Globus pallidus (tissue), 1 donor: Measurements from ENCODE around the gene P2RY2.

ENCODE experiments used
- DNase-seq: peaks from one replicate; pipeline ENCODE4 v3.0.0-alpha.2; 2015; ENCODE audit warnings: low spot score

P2RY2 gene

DNA sequence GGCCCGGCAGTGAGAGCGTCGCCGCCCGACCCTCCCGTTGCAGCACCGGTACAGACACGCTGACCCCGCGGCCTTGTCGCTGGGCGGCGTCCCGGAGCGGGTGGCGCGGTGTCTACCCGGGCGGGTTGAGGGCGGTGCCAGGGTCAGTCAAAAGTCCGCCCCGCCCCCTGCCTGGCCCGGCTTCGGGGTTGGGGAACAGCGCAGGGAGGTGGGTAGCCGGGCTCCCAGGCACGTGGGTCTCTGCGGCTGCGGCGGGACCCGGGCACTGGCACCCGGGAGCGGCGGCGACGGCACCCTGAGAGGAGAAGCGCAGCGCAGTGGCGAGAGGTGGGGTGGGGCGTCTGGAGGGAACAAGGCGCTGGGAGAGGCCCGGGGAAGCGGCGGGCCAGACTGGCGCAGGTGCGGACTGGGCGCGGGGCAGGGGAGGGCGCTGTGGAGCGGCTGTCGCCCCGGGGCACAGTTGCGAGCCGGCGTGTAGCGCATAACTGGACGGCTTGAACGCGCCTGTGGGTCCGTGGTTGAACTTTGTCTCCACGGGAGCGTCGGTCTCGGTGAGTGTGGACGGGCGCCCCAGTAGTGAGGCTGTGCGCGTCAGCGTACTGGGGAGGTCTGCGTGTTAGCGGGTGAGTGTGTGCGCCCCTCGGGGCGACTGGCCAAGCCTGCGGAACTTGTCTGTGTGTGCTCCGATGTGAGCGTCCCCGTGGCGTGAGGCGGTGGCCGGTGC is at the start of gene P2RY2:
Gene P2RY2 (plus strand): TSS at position 176 of the 724 bp plus-strand sequence. CDS start 15,879 bp downstream, outside the sequence.
- DNase-seq, result no peak

DNA sequence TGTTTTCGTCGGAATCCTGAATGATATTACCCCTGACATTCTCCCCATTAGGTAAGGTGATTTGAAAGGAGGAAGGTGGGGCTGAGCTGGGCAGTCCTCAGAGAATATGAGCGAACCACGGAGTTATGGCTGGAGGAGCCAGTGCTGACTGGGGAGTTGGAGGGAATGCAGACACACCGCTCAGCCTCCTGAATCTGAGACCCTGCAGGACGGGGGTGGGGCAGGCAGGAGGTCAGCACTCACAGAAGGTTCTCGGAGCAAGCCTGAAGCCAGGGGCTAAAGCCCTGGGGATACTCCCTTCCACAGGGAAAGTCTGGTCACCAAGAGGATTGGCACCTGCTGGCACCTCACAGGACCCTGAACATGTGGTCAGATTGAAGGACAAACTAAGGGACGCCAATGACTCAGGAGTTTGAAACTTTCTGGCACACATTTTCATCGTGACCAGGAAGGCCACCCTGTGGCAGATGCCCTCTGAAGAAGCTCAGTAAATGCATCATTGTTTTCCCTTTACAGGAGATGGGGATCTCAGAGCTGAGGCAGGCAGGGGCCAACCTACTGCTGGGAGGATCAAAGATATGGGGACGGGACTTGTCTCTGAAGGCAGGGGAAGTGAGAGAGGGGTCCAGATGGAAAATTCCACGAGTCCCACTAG is 49.0 kb upstream of the P2RY2 start:
- DNase-seq, result no peak

DNA sequence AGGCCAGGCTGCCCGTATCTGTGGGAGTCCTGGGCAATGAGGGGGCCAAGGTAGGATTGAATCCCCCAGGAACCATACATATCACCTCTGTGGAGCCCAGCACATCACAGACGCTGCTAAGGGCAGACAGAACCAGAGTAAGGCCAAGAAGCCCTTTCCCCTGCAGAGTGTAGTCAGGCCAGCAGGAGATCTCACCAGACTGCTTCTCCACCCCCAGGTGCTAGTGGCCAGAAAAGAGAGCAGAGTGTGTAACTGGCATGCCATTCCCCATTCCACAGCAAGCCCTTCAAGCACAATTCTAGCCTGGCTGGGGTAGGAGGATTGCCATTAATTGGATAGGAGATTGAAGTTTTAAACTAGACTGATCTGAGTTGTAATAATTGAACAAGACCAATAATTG is 47.9 kb upstream of the P2RY2 start:
- DNase-seq, result no peak

DNA sequence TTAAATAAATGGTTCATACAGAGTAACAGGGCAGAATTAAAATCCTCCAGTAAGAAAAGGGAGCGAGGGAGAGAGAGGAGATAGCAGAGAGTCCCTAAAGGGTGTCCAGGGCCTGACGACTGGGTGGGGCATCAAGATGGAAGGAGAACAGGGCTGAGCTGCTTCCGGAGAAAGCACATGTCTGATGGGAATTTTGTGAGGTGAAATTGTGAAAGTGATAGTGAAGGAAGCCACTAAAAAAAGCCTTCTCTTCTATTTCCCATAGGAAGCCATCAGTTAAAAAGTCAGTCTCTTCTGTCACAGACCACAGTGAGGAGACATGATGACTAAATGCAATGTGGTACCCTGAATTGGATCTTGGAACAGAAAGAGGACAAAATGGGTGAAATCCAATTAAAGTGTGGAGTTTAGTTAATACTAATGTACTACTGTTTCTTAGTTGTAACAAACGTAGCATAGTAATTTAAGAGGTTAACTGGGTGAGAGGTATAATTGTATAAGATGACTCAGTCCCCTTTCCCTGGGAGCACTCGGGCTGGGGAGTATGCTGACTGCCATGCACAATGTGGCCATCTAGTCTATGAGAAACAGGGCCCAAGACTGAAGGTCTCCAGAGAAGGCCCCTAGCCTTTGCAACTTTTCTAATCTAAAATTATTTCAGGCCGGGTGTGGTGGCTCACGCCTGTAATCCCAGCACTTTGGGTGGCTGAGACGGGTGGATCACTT is 46.5 kb upstream of the P2RY2 start:
- no peak for DNase-seq

GRCh38 chr11:73172992-73173656 is 45.0 kb upstream of the P2RY2 start:
- no peak for DNase-seq

DNA sequence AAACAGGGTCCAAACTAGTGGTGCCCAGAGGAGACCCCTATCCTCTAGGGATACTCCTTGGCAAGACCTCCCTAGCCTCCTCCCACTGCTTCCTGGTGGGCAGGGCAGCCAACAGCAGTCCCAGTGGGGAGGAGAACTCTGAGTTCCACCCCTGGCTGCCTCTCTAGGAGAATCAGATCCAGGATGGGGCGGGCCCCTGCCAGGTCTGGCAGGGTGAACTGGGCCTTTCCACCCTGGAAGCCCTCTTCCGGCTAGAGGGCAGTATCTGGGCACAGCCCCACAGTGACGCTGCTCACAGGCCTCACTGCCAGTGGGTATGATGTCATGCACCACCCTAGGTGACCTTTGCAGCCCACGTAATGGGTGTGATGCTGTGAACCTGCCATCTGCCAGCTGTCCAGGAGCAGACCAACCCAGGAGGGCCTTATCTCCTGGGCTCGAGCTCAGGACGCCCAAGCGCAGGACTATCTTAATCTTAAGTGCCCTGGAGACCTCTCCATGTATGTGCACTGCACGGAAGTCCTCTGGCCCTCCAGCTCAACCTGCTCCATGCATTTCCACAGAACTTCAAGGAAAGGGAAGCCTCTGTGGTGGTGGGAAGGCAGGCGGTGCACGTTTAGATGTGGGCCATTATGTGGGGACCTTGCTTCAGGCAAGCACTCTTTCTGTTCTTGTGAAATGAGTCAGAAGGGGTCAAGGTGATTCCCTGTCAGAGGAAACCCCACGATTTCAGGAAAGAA is 44.2 kb upstream of the P2RY2 start:
- no peak for DNase-seq

- no peak for DNase-seq
Measured at GRCh38 chr11:73174495-73174791, 43.6 kb upstream of the P2RY2 start.

GRCh38 chr11:73175551-73176144 is 42.4 kb upstream of the P2RY2 start:
- DNase-seq, result no peak

DNA sequence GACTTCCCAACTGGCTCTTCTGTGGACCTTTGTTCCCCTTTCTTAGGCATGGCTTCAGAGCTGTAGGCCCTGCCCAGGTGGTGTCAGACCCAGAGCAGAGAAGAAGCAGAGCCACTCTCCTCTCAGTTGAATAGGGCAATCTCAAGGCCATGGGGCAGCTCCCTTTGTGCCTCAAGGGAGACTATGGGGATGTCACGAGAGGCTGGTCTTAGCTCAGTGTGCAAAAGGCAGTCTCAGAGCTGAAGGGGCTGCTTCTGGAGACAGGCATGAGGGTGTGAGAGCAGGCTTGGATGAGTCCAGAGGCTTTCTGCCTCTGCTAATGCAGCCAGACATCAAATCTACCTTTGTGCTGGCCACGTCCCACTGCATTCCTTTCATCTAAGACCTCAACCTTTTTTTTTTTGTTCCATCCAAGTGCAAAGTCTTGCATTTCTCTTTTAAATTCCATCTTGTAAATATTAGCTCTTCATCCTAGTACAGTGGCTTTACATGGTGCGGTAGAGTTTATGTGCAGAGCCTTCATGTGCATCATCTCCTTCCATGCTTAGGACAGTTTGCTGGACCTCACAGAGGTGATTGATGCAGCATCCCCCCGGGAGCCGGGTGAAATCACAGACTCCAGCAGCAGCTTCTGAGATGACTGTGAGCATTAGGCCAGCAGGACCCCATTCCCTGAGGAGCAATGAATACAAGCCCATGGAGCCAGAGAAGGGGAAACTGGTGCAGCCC is 41.8 kb upstream of the P2RY2 start:
- DNase-seq, result no peak

- no peak for DNase-seq
Measured at GRCh38 chr11:73176874-73177155, 41.3 kb upstream of the P2RY2 start.

- peak; percentile 60 for DNase-seq
Measured at GRCh38 chr11:73177380-73177777, 40.7 kb upstream of the P2RY2 start.

- DNase-seq, result peak; percentile 83
Measured at GRCh38 chr11:73177778-73178539, 40.1 kb upstream of the P2RY2 start.

DNA sequence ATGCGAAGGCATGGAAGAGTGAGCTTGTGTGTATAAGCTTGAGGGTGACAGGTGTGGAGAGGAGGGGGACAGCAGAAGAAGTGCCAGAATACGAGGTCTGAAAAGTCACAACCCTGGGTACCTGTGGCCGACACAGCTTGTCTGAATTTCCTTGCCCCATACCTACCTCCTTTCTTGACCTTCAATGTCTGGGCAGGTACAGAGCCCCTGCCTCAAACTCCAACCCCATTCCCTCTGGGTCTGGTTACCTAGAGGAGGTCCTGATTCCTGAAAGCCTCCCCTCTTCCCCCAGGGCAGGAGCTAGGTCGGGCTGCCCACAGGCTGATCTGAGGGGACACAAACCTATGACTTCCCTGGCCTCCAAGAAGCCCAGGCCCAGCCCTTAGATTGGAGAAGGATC is 39.4 kb upstream of the P2RY2 start:
- no peak for DNase-seq

DNA sequence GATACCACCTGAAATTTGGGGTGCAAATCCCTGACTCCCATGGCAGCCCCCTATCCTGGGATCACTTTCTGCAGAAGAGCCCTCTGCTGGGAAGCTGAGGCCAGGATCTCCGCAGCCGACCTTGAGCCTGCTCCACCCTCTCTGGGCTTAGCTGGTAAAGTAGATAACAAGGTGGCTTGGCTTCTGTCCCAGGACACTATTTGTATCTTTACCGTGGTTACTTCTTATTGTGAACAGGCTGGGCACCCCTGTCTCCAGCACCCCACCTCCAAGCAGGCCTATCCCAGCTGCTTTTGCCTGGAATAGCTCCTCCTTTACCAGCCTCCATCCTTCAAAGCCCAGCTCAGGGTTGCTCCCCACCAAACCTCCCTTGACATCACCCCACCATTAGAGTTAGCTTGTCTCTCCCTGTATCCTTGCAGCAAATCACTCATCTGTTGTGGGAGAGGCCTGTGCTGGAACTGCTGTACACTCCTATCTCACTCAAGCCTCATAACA is 35.2 kb upstream of the P2RY2 start:
- no peak for DNase-seq

DNA sequence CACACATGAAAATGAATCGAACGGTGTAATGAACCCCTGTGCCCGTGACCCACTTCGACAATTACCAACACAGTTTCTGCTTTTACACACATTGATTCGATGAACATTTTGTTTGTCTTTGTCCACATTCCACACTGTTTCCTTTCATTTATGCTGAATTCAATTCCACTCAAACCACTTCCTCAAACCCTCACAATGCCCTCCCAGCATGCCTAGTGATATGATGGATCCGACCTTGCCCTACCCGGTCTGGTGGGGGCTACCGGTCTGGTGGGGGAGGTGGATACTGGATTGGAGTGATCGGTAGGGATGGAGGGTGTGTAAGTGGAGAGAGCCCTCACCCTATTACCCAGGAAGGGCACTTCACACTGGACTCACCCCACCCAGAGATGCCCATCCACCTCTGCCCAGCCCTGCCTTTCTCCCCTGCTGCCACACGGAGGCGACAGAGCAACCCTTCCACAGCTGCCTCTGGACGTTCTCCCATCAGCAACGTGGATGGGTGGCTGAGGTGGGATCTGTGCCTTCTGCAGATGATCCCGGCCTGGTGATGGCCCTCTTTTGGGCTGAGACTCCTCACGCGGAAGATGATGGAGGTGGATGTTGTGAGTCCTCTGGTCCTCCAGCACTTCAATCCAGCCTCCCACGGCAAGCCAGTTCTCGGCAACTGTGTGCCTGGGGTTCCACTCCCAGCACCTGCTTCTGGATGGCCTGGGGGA is 33.0 kb upstream of the P2RY2 start:
- peak; percentile 42 for DNase-seq

DNA sequence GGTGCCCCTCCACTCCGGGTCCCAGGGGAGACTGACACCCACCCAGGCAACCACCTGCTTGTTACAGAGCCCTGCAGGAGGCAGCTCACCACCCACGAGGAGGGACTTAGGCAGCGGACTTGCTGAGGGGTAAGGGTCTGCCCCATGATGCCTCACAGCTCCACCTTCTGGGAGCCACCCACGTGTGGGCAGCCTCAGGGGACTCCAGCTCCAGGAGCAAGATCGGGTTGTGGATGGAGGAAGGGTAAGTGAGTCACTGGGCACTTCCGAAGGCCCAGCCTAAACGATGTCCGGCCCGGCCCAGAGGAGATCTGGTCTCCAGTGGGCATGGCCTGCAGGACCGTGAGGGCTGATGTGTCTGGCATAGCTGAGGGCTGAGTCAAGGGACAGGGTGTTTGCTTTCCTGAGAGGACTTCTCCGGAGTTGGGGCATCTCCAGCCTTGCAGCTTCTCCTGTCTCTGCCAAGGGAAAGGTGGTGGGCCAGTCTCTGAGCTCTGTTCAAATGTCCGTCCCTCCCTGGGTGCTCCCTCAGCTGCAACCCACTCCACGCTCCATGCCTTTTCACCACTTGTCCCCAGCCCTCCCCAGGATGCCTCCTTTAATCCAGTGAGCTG is 32.3 kb upstream of the P2RY2 start:
- no peak for DNase-seq

- DNase-seq, result no peak
Measured at GRCh38 chr11:73186294-73186850, 31.7 kb upstream of the P2RY2 start.

DNA sequence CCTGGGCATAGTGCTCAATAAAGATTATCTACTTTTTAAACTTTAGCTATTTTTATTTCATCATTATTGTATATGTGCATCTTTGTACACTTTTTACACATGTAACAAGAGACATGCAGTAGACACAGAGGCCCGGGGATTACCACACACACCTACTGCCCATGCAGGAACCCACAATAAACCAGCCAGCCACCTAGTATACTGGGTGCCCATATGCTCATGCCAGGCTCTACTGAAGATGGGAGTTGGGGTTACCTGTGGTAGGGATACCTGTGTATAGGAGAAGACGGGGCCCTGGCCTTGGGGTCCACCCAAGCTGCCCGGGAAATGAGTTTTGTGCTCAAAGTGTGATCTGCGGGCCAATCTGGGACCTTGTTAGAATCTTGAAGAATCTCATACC is 31.2 kb upstream of the P2RY2 start:
- DNase-seq, result no peak

DNA sequence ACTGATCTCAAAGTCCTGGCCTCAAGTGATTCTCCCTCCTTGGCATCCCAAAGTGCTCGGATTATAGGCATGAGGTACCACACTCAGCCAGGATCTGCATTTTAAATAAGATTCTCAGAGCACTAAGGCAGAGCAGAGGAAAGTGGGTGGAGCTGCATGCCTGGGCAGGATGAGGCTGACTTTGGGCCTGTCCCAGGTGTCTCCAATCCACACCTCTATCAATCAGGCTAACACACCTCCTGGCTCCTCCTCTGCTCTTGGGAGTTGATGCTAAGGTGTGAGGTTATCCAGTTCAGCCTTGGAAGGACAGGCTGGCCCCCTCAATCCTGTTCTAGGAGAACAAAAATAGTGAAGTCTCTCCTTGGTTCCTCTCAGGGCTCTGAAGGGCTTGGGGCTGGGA is 30.2 kb upstream of the P2RY2 start:
- DNase-seq, result no peak
